AG09309 (cell line): Measurements from ENCODE around the gene NOX3.

Experiments
- DNase-seq: peaks from one replicate; pipeline ENCODE4 v3.0.0-alpha.2; 2010; ENCODE audit warnings: low read depth
- H3K4me3 ChIP-seq: 2 replicates; pipeline ENCODE4 v1.5.1; 2011; ENCODE audit warnings: mild to moderate bottlenecking, low read depth, low read length, moderate library complexity; ENCODE audit not compliant: control insufficient read depth
- TF ChIP-seq, protein P1 (sequence below): IDR thresholded peaks from 2 replicates; pipeline ENCODE4 v1.5.1; 2011; ENCODE audit warnings: mild to moderate bottlenecking, low read depth, low read length, inconsistent platforms; ENCODE audit not compliant: insufficient read depth, control insufficient read depth; ENCODE audit errors: missing control alignments

Gene NOX3

DNA sequence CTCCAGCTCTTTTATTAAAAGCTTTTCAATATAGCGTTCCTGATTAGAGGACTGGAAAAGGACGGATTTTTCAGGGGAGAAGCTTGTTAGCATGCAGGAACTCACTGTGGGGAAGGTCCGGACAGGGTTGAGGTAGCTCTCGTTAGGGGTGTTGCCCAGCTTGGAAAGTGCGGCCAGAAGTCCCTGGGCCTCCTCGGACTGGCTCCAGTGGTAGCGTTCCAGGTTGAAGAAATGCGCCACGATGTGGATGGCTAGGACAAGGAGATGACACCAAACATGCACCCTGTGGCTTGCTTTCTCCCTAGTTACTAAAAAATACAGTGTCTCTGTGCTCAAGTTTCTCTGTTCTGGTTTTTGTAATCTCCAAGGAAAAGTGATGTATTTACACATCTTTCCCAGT, 12.5 kb downstream of the NOX3 start:
- no peak for DNase-seq
- TF ChIP-seq, protein P1, sequence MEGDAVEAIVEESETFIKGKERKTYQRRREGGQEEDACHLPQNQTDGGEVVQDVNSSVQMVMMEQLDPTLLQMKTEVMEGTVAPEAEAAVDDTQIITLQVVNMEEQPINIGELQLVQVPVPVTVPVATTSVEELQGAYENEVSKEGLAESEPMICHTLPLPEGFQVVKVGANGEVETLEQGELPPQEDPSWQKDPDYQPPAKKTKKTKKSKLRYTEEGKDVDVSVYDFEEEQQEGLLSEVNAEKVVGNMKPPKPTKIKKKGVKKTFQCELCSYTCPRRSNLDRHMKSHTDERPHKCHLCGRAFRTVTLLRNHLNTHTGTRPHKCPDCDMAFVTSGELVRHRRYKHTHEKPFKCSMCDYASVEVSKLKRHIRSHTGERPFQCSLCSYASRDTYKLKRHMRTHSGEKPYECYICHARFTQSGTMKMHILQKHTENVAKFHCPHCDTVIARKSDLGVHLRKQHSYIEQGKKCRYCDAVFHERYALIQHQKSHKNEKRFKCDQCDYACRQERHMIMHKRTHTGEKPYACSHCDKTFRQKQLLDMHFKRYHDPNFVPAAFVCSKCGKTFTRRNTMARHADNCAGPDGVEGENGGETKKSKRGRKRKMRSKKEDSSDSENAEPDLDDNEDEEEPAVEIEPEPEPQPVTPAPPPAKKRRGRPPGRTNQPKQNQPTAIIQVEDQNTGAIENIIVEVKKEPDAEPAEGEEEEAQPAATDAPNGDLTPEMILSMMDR, result no peak
- H3K4me3 ChIP-seq, result no peak overlapping the region

DNA sequence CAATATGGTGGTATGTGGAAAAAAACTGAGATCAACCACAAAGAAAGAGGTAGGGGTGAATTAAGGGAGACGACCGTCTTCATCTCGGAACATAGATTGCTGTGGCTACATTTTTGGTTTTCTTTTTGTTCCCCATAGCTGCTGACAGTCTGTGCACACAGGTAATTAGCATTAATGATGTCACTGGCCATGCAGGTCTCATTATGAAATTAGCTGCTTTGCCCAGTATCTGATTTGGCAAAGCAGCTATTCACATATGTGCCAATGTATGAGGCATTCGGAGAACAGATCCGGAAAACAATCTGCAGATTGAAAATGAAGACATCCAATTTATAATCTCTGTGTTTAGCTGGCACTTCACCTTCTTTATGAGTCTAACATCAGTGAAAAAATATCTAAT, 13.1 kb downstream of the NOX3 start:
- DNase-seq, result no peak
- H3K4me3 ChIP-seq, result no peak overlapping the region
- TF ChIP-seq, protein P1, result no peak

DNA sequence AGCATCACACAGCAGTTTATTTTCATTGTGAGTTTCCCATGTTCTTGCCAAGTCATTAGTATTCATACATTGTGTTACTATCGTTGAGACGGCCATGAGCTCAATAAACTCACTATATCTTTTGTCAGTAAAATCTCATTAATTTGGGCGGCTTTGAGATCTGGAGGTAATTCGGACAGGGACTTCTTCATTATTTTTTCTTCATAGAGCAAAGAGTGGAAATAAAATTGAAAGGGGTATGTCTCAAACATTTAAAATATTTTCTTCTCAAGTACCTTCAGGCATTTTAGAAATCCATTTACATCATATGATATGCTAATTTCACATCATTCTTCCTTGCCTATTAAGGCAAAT, 14.6 kb downstream of the NOX3 start:
- TF ChIP-seq, protein P1, result no peak
- no peak overlapping the region for H3K4me3 ChIP-seq

DNA sequence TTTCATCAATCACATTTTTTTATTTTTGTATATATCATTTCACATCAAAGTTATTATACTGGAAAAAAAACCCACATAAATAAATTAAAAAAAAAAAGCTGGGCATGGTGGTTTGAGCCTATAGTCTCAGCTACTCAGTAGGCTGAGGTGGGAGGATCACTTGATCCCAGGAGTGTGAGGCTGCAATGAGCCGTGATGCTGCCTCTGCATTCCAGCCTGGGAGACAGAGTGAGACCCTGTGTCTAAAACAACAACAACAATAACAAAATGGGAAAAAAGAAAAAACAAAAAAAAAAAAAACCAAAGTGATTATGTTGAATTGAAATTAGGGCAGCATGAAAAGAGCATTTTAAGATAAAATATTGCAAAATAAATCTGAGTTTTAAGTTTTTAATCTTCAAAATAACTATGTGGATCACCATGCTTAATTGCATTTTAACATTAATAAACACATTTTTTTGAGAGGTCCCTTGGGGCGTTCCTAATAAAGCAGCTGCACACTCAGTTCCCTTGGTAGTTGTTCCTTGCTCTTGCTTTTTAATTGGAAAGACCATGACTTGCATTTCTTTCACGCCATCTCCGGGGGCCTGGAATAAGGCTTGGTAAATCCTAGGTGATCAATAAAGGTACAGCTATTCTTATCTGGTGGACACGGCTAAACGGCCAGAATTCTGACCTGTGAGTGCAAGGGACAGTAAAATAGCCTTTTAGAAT, 15.1 kb downstream of the NOX3 start:
- TF ChIP-seq, protein P1, result no peak
- DNase-seq, result no peak
- H3K4me3 ChIP-seq, result no peak overlapping the region

More for the DNA sequence above, 14.6 kb downstream of the NOX3 start:
- DNase-seq, result no peak

DNA sequence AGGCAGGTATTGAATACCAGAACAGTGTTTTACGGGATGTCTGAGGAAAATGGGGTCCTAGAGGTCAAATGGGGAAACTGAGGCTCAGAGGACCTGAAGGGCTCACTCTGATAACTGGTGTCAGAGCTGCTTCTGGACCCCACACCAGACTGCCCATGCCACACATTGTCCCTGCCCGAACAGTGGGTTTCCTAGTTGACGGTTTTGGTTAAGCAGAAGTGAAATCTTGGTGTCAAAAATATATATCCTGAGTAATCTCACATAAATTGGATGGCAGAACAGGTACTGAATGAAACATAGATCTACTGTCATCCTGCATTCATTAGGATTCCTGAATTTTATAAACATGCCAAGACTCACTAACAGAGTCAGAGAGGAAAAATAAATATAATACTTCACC, 16.3 kb downstream of the NOX3 start:
- TF ChIP-seq, protein P1, result no peak
- DNase-seq, result no peak
- no peak overlapping the region for H3K4me3 ChIP-seq

DNA sequence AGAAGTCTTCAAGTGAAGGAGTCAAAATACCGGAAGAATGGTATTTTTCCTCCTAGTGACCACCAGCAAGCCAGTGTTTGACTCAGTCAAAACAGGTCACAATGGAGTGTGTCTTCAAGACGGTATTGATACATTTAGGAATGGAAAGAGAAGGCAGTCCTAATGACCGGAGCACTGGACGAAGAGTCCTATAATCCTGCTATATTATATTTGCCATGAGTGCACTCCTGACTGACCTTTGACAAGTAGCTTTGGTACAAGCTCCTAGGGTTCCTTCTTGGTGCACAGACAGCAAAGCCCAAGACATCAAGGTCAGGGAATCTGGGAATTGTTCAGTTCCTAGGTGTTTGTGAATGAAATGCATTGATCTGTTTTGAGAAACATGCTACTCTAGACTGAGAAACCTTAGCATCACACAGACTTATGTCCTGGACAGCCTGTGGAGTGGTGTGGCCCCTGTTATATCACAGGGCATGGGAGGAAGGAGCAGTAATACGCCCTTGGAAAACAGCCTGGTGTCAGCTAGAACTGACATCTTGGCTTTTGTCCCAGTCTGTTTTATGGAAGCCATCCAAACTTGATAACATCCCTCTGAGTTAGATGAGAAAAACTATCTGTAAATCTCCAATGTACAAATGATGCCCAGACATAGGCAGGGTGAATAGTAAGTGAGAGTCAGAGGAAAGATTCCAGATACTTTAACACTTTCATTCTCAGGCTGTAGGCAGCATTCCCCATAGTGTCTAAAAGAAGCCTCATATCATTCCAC, 18.5 kb downstream of the NOX3 start:
- TF ChIP-seq, protein P1, result no peak
- DNase-seq, result no peak
- H3K4me3 ChIP-seq, result no peak overlapping the region
